HG03135 (cell line): Measurements from ENCODE around the gene PSEN2.

ENCODE experiments used
- ATAC-seq: cut with Tn5 transposase; IDR thresholded peaks from one replicate; pipeline ENCODE4 v1.9.1; 2021; ENCODE audit warnings: mild to moderate bottlenecking, moderate library complexity; ENCODE audit not compliant: unreplicated experiment

PSEN2 gene

DNA sequence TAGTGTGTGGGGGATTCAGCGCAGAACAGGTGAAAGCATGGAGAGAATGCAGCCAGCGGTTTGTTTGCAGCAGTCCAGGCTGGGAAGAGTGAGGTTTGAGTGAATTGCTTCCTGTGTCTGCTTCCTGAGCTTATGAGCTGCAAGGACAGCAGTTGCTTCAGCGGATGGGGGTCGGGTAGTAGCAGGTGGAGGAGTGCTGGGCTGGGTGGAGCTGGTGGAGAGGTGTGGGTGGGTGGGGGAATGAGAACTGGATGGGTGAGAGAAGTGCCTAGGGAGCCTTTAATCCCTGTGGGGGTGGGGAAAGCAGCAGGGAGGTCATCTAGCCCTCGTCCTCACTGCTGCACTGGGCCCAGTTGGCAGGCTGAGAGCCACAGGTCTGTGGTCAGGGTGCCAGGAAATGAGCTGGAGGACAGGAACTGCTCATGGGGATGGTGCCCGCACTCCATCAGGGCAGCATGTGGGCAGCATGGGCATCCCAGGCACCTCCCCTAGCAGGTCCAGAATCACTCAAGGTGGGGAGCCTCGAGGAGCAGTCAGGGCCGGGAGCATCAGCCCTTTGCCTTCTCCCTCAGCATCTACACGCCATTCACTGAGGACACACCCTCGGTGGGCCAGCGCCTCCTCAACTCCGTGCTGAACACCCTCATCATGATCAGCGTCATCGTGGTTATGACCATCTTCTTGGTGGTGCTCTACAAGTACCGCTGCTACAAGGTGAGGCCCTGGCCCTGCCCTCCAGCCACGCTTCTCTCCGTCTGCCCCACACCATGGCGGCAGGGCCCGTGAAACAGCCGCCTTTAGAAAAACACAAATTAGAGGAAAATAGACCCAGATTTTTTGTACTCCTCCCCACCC lies 14.8 kb downstream of the PSEN2 start:
- no peak for ATAC-seq

DNA sequence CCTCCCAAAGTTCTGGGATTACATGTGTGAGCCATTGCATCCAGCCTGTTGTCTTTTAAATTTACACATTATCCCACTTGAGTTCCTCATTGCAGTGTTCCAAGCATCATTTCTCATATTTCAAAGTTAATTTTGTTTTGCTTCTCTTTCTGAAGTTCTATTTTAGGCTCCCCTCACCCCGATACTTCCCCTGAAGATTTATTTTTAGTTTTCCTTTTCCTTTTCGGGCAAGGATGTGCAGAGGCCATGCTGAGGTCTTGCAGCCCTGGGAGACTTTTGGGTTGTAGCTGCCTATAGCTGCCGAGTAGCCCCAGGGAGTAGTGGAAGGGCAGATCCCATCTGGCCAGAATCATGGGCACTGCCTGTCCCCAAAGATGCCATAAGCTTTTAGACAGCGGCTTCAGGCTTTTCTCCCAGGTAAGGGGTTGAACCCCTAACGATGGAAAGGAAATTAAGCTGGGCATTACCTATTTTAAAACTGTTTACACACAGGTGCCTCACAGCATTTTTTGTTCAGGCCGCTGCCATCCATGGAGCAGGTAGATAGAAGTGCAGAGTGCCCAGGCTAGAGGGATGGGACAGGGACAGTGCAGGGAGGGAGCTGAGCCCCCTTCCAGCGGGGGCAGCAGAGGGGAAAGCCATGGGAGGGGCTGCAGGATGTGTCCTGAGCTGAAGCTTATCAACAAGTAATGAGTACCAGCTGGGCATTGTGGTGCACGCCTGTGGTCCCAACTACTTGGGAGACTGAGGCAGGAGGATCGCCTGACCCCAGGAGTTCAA lies 15.9 kb downstream of the PSEN2 start:
- no peak for ATAC-seq

- ATAC-seq, result no peak
Measured at GRCh38 chr1:226887006-226887405, 16.6 kb downstream of the PSEN2 start.

GRCh38 chr1:226888021-226888420 lies 17.6 kb downstream of the PSEN2 start:
- no peak for ATAC-seq

GRCh38 chr1:226888816-226889215 lies 18.4 kb downstream of the PSEN2 start:
- no peak for ATAC-seq

GRCh38 chr1:226889616-226890330 lies 19.4 kb downstream of the PSEN2 start:
- ATAC-seq, result no peak

GRCh38 chr1:226890331-226891108 lies 20.1 kb downstream of the PSEN2 start:
- no peak for ATAC-seq

DNA sequence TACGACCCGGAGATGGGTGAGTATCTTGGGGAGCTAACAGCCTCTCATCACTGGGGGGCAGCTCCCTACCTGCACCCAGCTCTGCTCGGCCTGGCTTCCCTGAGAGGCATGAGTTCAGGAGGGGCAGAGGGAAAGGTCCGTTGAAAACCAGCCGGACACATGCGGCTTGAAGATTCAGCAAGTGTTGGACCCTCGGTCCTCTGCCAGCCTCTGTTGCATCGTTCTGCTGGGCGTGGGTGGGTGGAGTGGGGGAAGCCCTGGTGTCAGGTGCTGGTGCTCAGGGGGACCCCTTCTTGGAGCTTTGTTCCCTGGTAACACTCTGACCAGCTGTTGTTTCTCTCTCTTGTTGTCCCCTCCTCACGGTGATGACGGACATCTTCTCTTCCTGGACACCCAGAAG lies 20.9 kb downstream of the PSEN2 start:
- no peak for ATAC-seq

- no peak for ATAC-seq
Measured at GRCh38 chr1:226891846-226892523, 21.6 kb downstream of the PSEN2 start.

GRCh38 chr1:226892524-226892875 lies 22.1 kb downstream of the PSEN2 start:
- no peak for ATAC-seq

DNA sequence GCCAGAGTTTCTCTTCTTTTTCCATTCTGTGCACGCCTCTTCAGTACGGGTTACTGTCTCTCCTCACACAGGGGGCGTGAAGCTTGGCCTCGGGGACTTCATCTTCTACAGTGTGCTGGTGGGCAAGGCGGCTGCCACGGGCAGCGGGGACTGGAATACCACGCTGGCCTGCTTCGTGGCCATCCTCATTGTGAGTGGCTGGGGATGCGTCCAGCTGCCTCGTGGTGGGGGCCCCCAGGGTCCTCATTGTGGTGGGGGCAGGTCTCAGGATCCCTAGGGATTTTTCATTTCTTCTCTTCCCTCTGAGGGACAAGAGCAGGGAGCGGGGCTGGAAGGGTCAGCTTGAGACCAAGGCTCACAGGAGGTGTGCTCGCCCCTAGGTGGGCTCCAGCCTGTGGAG lies 23.5 kb downstream of the PSEN2 start:
- ATAC-seq, result no peak

DNA sequence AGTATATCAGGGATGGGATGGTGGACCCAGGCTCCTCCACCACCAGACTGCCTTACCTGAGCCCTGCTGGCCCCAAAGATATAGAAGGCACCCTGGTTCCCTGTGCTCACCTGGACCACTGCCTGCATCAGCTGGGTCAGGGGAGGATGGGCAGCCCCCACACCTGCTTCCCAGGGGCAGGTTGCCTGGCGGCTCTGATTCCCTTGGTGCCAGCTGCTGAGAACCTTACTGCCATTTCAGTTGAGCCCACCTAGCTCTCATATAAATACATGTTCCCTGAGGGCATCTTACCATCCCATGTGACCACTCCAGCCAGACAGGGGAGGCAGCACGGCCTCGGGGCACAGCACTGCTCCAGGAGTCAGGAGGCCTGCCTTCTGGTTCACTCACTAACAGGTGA lies 24.4 kb downstream of the PSEN2 start:
- no peak for ATAC-seq

DNA sequence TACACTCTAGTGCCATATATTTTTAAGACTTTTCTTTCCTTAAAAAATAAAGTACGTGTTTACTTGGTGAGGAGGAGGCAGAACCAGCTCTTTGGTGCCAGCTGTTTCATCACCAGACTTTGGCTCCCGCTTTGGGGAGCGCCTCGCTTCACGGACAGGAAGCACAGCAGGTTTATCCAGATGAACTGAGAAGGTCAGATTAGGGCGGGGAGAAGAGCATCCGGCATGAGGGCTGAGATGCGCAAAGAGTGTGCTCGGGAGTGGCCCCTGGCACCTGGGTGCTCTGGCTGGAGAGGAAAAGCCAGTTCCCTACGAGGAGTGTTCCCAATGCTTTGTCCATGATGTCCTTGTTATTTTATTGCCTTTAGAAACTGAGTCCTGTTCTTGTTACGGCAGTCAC lies 25.2 kb downstream of the PSEN2 start:
- no peak for ATAC-seq

DNA sequence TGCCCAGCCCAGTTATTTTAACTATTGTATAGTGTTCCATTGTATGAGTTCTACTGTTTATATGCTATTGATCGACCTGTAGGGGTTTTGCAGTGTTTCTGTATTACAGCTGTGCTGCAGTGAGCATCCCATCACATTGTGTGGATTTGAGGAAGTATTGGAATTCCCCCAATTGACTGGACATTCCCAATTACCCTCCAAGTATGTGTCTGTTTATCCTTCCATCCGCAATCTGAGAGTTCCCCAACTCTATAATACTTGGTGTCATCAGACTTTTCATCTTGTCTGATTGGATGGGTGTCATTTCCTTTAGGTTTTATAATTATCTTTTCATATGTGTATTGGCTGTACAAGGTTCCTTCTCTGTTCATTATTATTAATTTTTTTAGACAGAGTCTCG lies 27.8 kb downstream of the PSEN2 start:
- no peak for ATAC-seq

DNA sequence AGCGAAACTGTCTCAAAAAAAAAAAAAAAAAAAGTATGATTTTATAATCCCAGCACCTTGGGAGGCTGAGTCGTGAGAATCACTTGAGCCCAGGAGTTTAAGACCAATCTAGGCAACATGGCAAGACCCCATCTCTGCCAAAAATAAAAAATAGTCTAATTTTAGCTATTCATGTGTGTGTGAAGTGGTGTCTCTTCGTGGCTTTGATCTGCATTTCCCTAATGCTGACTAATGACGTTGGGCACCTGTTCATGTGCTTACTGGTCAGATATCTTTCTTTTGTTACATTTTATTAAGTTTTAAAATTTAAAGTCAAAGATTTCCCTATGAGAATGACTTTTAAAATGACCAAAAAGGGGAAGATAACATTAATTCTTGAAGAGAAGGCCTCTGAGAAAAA lies 31.0 kb downstream of the PSEN2 start:
- no peak for ATAC-seq

DNA sequence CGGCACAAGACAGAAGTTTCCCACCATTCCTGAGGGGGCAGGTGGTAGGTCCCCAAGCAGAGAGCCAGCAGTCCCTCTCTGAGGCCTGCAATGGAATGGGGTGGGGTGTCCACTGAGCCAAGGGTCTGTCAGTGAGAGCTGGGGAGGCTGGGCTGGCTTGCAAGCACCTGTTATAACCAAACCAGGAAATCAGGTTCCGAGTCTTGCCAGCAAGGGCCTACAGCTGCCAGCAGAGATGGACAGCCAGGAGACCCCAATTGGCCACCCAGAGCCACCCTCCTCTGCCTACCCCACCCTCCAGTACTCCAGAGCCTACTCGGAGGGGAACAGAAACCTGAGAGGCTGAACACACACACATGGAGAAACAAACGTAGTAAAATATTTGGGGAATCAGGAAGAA lies 32.2 kb downstream of the PSEN2 start:
- ATAC-seq, result no peak

DNA sequence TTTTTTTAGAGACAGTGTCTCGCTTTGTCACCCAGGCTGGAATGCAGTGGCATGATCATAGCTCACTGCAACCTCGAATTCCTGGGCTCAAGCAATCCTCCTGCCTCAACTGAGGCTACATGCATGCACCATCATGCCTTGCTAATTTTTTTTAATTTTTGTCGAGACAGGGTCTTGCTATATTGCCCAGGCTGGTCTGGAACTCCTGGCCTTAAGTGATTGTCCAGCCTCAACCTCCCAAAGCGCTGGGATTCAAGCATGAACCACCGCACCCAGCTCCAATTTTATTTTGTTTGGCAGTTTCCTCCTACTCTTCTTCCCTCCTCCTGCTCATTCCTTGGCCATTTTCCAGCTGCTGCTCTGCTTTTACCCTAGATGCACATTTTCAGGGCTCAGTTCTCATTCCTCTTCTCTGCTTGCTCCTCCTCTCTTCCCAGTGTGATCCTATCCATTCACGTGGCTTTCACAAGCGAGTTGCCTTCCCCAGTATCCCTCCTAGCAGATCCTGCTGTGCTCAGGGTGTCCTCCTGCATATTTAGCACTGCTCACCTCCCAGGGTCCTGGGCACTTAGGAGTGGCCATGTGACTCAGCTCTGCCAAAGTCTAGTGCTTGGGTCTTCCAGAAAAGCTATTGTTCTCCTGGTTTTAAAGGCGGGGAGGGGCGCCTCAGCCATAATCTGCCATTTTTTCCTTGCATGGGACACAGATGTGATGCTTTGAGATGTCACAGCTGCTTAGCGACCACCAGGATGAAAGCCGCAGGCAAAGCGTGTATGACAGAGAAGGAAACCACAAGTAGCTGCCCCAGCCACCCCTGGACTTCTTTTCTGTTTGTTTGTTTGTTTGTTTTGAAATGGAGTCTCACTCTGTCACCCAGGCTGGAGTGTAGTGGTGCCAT lies 33.7 kb downstream of the PSEN2 start:
- no peak for ATAC-seq

GRCh38 chr1:226904772-226905171 lies 34.4 kb downstream of the PSEN2 start:
- no peak for ATAC-seq

DNA sequence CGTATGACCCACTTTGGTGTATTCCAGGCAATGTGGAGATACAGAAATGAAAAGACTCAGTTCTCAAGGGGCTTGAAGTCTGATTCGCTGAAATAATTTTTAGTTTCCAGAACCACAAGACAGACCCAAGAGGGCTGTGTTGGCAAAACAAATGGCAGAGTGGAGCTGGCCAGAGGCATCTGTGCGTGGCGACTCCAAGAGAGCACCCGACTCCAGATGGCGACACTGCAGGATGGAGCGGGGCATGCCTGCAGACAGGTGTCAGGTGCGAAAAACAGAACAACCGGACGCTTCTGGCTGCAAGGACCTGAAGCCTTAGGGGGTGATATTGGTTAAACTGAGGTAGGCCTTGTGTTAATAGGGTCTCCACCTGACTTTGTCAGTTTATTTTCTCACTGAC lies 38.0 kb downstream of the PSEN2 start:
- no peak for ATAC-seq
